ENCODE data around the gene SUPT5H.
A peak's percentile ranks its signal among the peaks of the same experiment; 100 is the strongest.

SUPT5H gene

GRCh38 chr19:39408392-39409207 is 36.8 kb upstream of the SUPT5H start:
- TF ChIP-seq GLIS3 (CRISPR knock-in tag; IDR thresholded peaks at IDR 0.05) (no peak), ZC3H10 (CRISPR knock-in tag; IDR thresholded peaks at IDR 0.05) (no peak), RARB (CRISPR knock-in tag; IDR thresholded peaks at IDR 0.05) (no peak), TCF4 (CRISPR knock-in tag; IDR thresholded peaks at IDR 0.05; ENCODE audit: borderline replicate concordance) (no peak), BACH2 (CRISPR knock-in tag; IDR thresholded peaks at IDR 0.05; ENCODE audit: borderline replicate concordance) (no peak), ARNTL (CRISPR knock-in tag; IDR thresholded peaks at IDR 0.05; ENCODE audit: borderline replicate concordance, low read depth) (no peak), OSR1 (CRISPR knock-in tag; IDR thresholded peaks at IDR 0.05) (no peak), TOX (CRISPR knock-in tag; IDR thresholded peaks at IDR 0.05; ENCODE audit: borderline replicate concordance) (no peak), PPARA (CRISPR knock-in tag; IDR thresholded peaks at IDR 0.05; ENCODE audit: borderline replicate concordance) (no peak), ZFP30 (CRISPR knock-in tag; IDR thresholded peaks at IDR 0.05) (no peak), PATZ1 (CRISPR knock-in tag; IDR thresholded peaks at IDR 0.05; ENCODE audit: borderline replicate concordance) (no peak), TSHZ2 (CRISPR knock-in tag; IDR thresholded peaks at IDR 0.05) (no peak), ESRRG (CRISPR knock-in tag; IDR thresholded peaks at IDR 0.05) (no peak), ZNF565 (CRISPR knock-in tag; conservative IDR thresholded peaks at IDR 0.05; ENCODE audit: low read depth) (no peak), SNAI2 (CRISPR knock-in tag; IDR thresholded peaks at IDR 0.05) (no peak)
- TF ChIP-seq, protein P1, sequence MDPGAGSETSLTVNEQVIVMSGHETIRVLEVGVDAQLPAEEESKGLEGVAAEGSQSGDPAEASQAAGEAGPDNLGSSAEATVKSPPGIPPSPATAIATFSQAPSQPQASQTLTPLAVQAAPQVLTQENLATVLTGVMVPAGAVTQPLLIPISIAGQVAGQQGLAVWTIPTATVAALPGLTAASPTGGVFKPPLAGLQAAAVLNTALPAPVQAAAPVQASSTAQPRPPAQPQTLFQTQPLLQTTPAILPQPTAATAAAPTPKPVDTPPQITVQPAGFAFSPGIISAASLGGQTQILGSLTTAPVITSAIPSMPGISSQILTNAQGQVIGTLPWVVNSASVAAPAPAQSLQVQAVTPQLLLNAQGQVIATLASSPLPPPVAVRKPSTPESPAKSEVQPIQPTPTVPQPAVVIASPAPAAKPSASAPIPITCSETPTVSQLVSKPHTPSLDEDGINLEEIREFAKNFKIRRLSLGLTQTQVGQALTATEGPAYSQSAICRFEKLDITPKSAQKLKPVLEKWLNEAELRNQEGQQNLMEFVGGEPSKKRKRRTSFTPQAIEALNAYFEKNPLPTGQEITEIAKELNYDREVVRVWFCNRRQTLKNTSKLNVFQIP (CRISPR knock-in tag; IDR thresholded peaks at IDR 0.05; ENCODE audit: borderline replicate concordance, low read depth), result no peak
- TF ChIP-seq, protein P2, sequence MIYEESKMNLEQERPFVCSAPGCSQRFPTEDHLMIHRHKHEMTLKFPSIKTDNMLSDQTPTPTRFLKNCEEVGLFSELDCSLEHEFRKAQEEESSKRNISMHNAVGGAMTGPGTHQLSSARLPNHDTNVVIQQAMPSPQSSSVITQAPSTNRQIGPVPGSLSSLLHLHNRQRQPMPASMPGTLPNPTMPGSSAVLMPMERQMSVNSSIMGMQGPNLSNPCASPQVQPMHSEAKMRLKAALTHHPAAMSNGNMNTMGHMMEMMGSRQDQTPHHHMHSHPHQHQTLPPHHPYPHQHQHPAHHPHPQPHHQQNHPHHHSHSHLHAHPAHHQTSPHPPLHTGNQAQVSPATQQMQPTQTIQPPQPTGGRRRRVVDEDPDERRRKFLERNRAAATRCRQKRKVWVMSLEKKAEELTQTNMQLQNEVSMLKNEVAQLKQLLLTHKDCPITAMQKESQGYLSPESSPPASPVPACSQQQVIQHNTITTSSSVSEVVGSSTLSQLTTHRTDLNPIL (CRISPR knock-in tag; IDR thresholded peaks at IDR 0.05; ENCODE audit: low read depth), result no peak
- no peak for ATAC-seq

DNA sequence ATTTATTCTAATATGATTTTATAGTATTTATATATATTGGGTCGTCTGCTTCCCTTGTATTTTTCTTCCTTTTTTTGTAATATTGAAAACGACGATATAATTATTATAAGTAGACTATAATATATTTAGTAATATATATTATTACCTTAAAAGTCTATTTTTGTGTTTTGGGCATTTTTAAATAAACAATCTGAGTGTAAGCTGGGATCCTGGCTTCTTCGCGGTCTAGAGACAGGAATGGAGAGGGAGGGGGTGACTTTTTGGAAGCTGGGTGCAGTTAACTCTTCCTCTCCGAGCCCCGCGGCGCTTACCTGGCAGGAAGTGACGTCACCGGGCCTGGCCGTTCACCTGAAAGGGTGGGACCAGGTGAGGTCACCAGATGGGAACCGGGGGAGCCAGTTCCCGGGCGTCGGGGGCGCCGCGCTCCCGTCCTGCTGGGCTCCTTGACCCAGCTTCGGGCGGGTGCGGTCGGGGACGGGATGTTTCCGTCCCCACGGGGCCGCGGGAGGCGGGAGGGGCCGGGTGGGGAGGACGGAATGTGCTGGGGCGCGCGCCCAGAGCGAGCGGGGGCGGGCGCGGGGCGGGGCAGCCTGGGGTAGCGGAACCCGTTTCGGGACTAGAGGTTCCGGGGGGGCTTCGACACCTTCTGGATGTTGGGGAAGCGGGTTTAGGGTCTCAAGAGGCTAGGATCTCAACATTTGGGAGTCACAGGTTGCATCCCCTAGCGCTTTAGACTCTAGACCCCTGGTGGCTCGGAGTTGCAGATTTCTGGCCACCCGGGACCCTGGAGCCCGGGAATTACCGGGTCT is 36.0 kb upstream of the SUPT5H start:
- ATAC-seq, result peak; percentile 0; the same call in 2 of the 3 replicates
- TF ChIP-seq TCF4 (CRISPR knock-in tag; IDR thresholded peaks at IDR 0.05; ENCODE audit: borderline replicate concordance), result no peak
- TF ChIP-seq GLIS3 (CRISPR knock-in tag; IDR thresholded peaks at IDR 0.05), result 0 out of 2 replicates have a peak, but pooled peaks have one; percentile 70
- no peak for TF ChIP-seq ZFP30 (CRISPR knock-in tag; IDR thresholded peaks at IDR 0.05)
- TF ChIP-seq TOX (CRISPR knock-in tag; IDR thresholded peaks at IDR 0.05; ENCODE audit: borderline replicate concordance), result peak; percentile 52; the same call in 1 of the 2 replicates
- no peak for TF ChIP-seq TSHZ2 (CRISPR knock-in tag; IDR thresholded peaks at IDR 0.05)
- TF ChIP-seq ZNF70 (CRISPR knock-in tag; IDR thresholded peaks at IDR 0.05), result no peak
- no peak for TF ChIP-seq ZNF565 (CRISPR knock-in tag; conservative IDR thresholded peaks at IDR 0.05; ENCODE audit: low read depth)
- no peak for TF ChIP-seq ISL1 (CRISPR knock-in tag; IDR thresholded peaks at IDR 0.05)
- TF ChIP-seq, protein P3, sequence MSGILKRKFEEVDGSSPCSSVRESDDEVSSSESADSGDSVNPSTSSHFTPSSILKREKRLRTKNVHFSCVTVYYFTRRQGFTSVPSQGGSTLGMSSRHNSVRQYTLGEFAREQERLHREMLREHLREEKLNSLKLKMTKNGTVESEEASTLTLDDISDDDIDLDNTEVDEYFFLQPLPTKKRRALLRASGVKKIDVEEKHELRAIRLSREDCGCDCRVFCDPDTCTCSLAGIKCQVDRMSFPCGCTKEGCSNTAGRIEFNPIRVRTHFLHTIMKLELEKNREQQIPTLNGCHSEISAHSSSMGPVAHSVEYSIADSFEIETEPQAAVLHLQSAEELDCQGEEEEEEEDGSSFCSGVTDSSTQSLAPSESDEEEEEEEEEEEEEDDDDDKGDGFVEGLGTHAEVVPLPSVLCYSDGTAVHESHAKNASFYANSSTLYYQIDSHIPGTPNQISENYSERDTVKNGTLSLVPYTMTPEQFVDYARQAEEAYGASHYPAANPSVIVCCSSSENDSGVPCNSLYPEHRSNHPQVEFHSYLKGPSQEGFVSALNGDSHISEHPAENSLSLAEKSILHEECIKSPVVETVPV (CRISPR knock-in tag; IDR thresholded peaks at IDR 0.05), result no peak
- TF ChIP-seq, protein P1 (CRISPR knock-in tag; IDR thresholded peaks at IDR 0.05; ENCODE audit: borderline replicate concordance, low read depth), result no peak
- no peak for TF ChIP-seq ZFP3 (CRISPR knock-in tag; IDR thresholded peaks at IDR 0.05)
- TF ChIP-seq PPARA (CRISPR knock-in tag; IDR thresholded peaks at IDR 0.05; ENCODE audit: borderline replicate concordance), result no peak
